Dendritic cell treated with granulocyte-macrophage colony-stimulating factor and Interleukin-4, amounts not matched to agents 40 ng/mL and 50 ng/mL, for 4 days (primary cell): ENCODE data around the gene CDK5R2.

ENCODE experiments used
- H3K27ac Mint-ChIP-seq: one replicate; pipeline ENCODE4 v1.8.0; 2022; ENCODE audit warnings: mild to moderate bottlenecking, mixed read lengths
- H3K27me3 Mint-ChIP-seq: one replicate; pipeline ENCODE4 v1.8.0; 2022; ENCODE audit warnings: mild to moderate bottlenecking, mixed read lengths
- H3K36me3 Mint-ChIP-seq: one replicate; pipeline ENCODE4 v1.8.0; 2022; ENCODE audit warnings: low read depth, mixed read lengths
- H3K4me1 Mint-ChIP-seq: one replicate; pipeline ENCODE4 v1.8.0; 2022; ENCODE audit warnings: low read depth, mixed read lengths
- H3K4me3 Mint-ChIP-seq: one replicate; pipeline ENCODE4 v1.8.0; 2022; ENCODE audit warnings: mild to moderate bottlenecking, moderate library complexity, mixed read lengths
- H3K9me3 Mint-ChIP-seq: one replicate; pipeline ENCODE4 v1.8.0; 2022; ENCODE audit warnings: mixed read lengths
- intact Hi-C: fragments of 100-400 bp; cut with micrococcal nuclease; formaldehyde crosslinking; loops from one replicate; pipeline ENCODE4 v1.15.0; 2022

CDK5R2 gene

GRCh38 chr2:218988650-218989049, 29.2 kb downstream of the CDK5R2 start:
- intact Hi-C loops: no loop called here
- no peak overlapping the region for H3K27ac Mint-ChIP-seq
- no peak overlapping the region for H3K4me3 Mint-ChIP-seq
- peaks cover 95% of the 10 kb centered on the region for H3K27me3 Mint-ChIP-seq
- H3K36me3 Mint-ChIP-seq: no peaks in the 10 kb centered on the region
- no peaks in the 10 kb centered on the region for H3K9me3 Mint-ChIP-seq
- peaks cover 5% of the 10 kb centered on the region for H3K4me1 Mint-ChIP-seq

- Mint-ChIP-seq H3K4me1 (no peaks in the 10 kb centered on the region), H3K36me3 (no peaks in the 10 kb centered on the region), H3K27ac (no peak overlapping the region), H3K9me3 (no peaks in the 10 kb centered on the region), H3K4me3 (no peak overlapping the region), H3K27me3 (peaks cover 96% of the 10 kb centered on the region)
- intact Hi-C loops: no loop called here
Measured at GRCh38 chr2:218990052-218990451, 30.6 kb downstream of the CDK5R2 start.

GRCh38 chr2:218990612-218991011, 31.1 kb downstream of the CDK5R2 start:
- Mint-ChIP-seq H3K36me3 (no peaks in the 10 kb centered on the region), H3K27me3 (peaks cover 98% of the 10 kb centered on the region), H3K4me3 (no peak overlapping the region), H3K4me1 (peaks cover 2% of the 10 kb centered on the region), H3K27ac (no peak overlapping the region), H3K9me3 (no peaks in the 10 kb centered on the region)
- intact Hi-C loops: no loop called here

GRCh38 chr2:218991674-218992168, 32.3 kb downstream of the CDK5R2 start:
- H3K4me3 Mint-ChIP-seq: no peak overlapping the region
- no peaks in the 10 kb centered on the region for H3K9me3 Mint-ChIP-seq
- H3K4me1 Mint-ChIP-seq: peaks cover 10% of the 10 kb centered on the region
- intact Hi-C loops: no loop called here
- H3K27me3 Mint-ChIP-seq: peaks cover 98% of the 10 kb centered on the region
- no peak overlapping the region for H3K27ac Mint-ChIP-seq
- no peaks in the 10 kb centered on the region for H3K36me3 Mint-ChIP-seq

DNA sequence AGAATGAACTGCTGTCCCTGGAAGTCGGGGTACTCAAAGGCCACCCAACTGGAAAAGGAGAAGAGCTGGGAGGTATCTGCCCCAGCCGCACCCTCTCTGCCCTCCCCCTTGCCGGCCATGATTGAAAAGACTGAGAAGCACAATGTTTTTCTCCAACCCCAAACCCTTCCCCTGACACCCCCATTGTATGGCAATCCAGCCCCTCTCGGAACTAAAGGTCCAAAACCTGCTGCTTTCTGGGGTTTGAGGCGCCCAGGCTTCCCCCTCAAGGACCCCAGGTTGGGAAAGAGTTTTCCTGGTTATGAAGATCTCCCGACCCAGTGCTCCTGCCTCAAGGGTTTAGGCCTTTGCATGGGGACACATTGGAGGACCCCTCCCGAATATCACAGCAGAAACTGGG, 32.7 kb downstream of the CDK5R2 start:
- no peaks in the 10 kb centered on the region for H3K9me3 Mint-ChIP-seq
- H3K4me3 Mint-ChIP-seq: no peak overlapping the region
- H3K27me3 Mint-ChIP-seq: peaks cover 97% of the 10 kb centered on the region
- no peaks in the 10 kb centered on the region for H3K36me3 Mint-ChIP-seq
- intact Hi-C loops: no loop called here
- H3K27ac Mint-ChIP-seq: no peak overlapping the region
- H3K4me1 Mint-ChIP-seq: peaks cover 10% of the 10 kb centered on the region

DNA sequence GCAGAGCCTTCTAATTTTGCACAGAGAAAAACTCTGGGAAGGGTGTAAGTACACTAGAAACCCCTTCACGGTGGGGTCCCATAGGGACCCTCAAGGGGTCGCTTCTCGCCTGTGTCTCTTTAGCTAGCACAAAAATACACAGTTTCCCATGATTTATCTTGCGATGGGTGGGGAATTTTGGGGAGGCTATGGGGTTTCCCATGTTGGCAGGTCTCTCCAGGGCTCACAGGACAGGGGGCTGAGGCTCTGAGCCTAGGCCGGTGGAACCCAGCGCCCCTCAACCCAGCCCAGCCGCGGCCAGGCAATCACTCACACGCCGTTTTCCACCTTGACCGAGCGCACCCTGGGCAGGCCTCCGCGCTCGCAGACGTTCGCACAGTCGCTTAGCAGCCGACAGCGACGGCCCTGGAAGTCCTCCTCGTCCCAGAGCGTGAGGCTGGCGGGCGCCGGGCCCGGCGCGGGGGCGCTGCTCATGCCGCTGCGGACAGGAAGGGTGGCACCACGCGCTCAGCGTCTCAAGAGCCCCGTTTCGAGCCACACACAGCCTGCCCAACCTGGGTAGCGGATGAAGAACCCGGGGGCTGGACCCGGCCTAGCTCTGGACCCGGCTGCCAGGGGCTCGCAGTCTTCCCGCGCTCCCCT, 33.4 kb downstream of the CDK5R2 start:
- no peak overlapping the region for H3K4me3 Mint-ChIP-seq
- intact Hi-C loops: no loop called here

DNA sequence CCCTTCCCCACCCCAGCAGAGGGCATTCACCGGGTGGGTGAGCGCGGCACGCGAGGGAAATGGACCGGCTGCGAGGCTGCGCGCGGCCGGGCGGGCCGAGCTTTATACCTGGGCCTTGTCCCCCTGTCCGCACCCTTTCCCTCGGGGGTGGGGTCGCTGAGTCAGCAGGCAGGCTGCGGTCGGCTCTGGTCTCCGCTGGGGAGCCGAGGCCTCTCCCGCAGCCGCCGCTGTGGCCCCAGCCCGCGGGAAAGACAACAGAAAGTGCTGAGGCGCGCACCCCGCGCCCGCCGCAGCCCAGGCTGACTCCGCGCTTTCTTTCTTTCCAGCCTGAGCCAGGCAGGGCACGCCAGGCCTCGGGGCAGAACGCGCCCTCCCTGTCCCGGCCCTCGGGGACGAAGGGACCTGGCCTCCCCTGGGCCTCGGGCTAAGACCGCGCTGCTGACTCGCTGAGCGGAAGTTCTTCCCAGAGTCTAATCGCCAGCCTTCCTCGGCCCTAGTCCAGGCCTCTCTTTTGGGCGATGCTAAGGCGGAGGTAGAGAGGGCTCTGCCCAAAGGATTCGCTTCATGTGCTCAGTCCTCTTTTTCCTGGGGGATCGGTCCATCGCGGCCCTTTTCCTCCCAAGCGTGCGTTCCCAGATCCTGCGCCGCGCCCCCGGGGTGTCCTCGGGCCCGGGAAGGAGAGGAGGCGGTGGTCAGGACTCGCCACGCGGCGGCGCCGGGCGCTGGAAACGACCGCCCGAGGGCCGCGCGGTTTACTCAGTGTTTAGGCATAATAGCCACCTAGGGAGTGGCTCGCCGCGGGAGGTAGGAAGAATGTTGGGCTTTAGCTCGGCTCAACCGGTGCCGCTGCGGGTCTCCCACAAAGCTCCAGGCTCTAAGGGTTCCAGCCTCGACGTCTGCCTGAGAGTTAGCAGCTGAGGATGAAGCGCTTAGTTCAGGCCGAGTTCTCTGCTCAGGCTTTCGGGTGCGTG, 34.2 kb downstream of the CDK5R2 start, which contains the start of gene CRYBA2:
Gene CRYBA2, minus strand, starts transcription at position 78 of the 971 bp plus-strand sequence. CDS start 246 bp downstream, outside the sequence.
- Mint-ChIP-seq H3K4me3 (peak within 1 kb of the TSS; percentile 58), H3K27ac (no peak within 1 kb of the TSS), H3K27me3 (peaks cover 98% of the 10 kb centered on the region), H3K36me3 (no peaks in the 10 kb centered on the region), H3K4me1 (peaks cover 10% of the 10 kb centered on the region), H3K9me3 (no peaks in the 10 kb centered on the region)
- intact Hi-C loops: no loop called here

More for the DNA sequence above, 33.4 kb downstream of the CDK5R2 start:
- H3K9me3 Mint-ChIP-seq: no peaks in the 10 kb centered on the region
- no peak overlapping the region for H3K27ac Mint-ChIP-seq
- peaks cover 97% of the 10 kb centered on the region for H3K27me3 Mint-ChIP-seq
- no peaks in the 10 kb centered on the region for H3K36me3 Mint-ChIP-seq
- peaks cover 10% of the 10 kb centered on the region for H3K4me1 Mint-ChIP-seq

DNA sequence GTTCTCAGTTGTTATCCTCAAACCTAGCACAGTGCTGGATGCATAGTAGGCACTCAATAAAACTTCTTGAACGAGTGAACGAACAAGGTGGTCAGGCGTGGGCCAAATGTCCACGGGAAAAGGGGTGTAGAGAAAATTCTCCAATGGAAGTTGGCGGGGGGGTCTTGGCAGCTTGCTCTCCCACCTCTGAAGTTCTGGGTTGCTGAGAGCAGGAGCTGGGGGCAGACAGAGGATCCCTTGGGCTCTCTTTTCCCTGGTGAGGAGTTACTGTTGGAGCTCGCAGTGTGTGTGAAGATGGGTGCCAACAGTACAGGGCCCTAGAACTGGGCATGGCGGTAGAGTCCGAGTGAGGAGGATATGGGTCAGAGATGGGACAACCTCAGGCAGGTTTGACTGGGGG, 36.1 kb downstream of the CDK5R2 start:
- intact Hi-C loops: no loop called here
- Mint-ChIP-seq H3K9me3 (no peaks in the 10 kb centered on the region), H3K36me3 (no peaks in the 10 kb centered on the region)

GRCh38 chr2:218995972-218996711, 36.7 kb downstream of the CDK5R2 start:
- Mint-ChIP-seq H3K27me3 (peaks cover 96% of the 10 kb centered on the region), H3K36me3 (no peaks in the 10 kb centered on the region), H3K4me1 (peaks cover 15% of the 10 kb centered on the region), H3K4me3 (peak overlapping the region; percentile 62), H3K27ac (no peak overlapping the region), H3K9me3 (no peaks in the 10 kb centered on the region)
- intact Hi-C loops: no loop called here

More for the DNA sequence above, 36.1 kb downstream of the CDK5R2 start:
- H3K27me3 Mint-ChIP-seq: peaks cover 96% of the 10 kb centered on the region
- H3K4me3 Mint-ChIP-seq: no peak overlapping the region
- peaks cover 15% of the 10 kb centered on the region for H3K4me1 Mint-ChIP-seq
- no peak overlapping the region for H3K27ac Mint-ChIP-seq

DNA sequence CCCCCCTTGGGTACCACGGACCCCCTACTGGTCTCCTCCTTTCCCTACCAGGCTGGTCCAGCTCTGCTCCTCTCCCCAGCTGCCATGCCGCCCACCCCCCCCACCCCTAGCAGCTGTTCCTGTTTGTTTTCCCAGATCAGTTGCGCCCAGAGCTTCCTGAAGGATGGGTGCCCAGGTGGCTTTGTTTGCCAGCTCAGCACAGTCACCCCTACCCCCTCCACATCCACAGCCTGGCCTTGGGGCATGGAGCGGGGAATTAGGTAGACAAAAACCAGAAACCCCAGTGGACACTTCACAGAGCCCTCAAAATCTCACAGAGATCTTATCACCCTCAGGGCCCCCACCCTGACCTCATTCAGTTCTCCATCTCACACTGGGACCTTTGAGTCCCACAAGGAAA, 37.5 kb downstream of the CDK5R2 start:
- no peak overlapping the region for H3K27ac Mint-ChIP-seq
- no peaks in the 10 kb centered on the region for H3K36me3 Mint-ChIP-seq

GRCh38 chr2:218997731-218998130, 38.3 kb downstream of the CDK5R2 start:
- intact Hi-C loops: no loop called here

More for the DNA sequence above, 37.5 kb downstream of the CDK5R2 start:
- no peaks in the 10 kb centered on the region for H3K9me3 Mint-ChIP-seq
- H3K27me3 Mint-ChIP-seq: peaks cover 96% of the 10 kb centered on the region
- intact Hi-C loops: no loop called here
- H3K4me1 Mint-ChIP-seq: peaks cover 15% of the 10 kb centered on the region
- H3K4me3 Mint-ChIP-seq: no peak overlapping the region

GRCh38 chr2:218998414-218999002, 39.0 kb downstream of the CDK5R2 start:
- intact Hi-C loops: no loop called here
- no peak overlapping the region for H3K27ac Mint-ChIP-seq
- H3K36me3 Mint-ChIP-seq: no peaks in the 10 kb centered on the region
- H3K9me3 Mint-ChIP-seq: no peaks in the 10 kb centered on the region
- H3K4me1 Mint-ChIP-seq: peaks cover 29% of the 10 kb centered on the region
- H3K27me3 Mint-ChIP-seq: peaks cover 97% of the 10 kb centered on the region
- H3K4me3 Mint-ChIP-seq: no peak overlapping the region

More at GRCh38 chr2:218997731-218998130, 38.3 kb downstream of the CDK5R2 start:
- no peaks in the 10 kb centered on the region for H3K36me3 Mint-ChIP-seq
- H3K9me3 Mint-ChIP-seq: no peaks in the 10 kb centered on the region
- H3K27me3 Mint-ChIP-seq: peaks cover 96% of the 10 kb centered on the region
- no peak overlapping the region for H3K27ac Mint-ChIP-seq
- H3K4me3 Mint-ChIP-seq: no peak overlapping the region
- peaks cover 23% of the 10 kb centered on the region for H3K4me1 Mint-ChIP-seq
